GM13977 (cell line): ENCODE data around the gene LHFPL6.

Source experiments
- DNase-seq: peaks from one replicate; pipeline ENCODE4 v3.0.0; 2012; ENCODE audit warnings: low spot score
- in situ Hi-C: fragments of 300-500 bp; cut with MboI; formaldehyde crosslinking; loops from one replicate; pipeline ENCODE4 v1.12.0; 2022; ENCODE audit warnings: low sequenced_read_pairs, low pct_unique_long_range_greater_than_20kb, mixed read lengths, inconsistent platforms; ENCODE audit not compliant: unreplicated experiment
- TF ChIP-seq, protein P1 (sequence below): IDR thresholded peaks from 2 replicates; pipeline ENCODE4 v1.5.1; 2012; ENCODE audit warnings: mild to moderate bottlenecking, control low read depth; ENCODE audit not compliant: insufficient read depth; ENCODE audit errors: extremely low read depth, missing control alignments

The LHFPL6 gene

DNA sequence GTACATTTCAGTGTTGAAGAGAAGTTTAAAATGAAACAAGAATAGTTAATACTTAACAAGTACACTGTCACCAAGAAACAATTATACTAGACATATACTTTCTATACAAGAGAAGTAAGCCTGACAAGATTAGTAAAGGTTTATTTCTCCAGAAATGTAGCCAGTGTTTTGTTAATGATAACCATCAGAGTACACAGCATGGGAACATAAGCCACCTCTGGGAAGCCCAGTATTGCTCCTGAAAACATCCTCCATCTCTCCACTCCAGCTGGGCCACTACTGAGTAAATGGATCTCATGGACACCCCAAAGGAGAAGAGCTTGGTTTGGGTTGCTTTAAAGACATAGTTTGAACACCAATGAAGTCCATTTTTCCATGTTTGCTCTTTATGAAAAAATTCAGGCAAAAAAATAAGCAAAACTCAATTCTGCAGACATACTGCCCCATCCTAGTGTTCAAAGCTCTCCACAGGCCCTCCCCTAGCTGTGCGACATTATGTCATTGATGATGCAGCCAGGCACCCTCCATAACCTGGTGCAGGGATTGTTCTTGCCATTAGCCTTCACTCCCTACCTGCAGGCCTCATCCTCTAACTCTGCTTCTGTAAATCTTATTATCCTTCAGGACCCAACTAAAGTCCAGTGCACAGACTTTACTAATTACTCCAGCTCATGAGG lies 61.9 kb downstream of the LHFPL6 start:
- TF ChIP-seq, protein P1, sequence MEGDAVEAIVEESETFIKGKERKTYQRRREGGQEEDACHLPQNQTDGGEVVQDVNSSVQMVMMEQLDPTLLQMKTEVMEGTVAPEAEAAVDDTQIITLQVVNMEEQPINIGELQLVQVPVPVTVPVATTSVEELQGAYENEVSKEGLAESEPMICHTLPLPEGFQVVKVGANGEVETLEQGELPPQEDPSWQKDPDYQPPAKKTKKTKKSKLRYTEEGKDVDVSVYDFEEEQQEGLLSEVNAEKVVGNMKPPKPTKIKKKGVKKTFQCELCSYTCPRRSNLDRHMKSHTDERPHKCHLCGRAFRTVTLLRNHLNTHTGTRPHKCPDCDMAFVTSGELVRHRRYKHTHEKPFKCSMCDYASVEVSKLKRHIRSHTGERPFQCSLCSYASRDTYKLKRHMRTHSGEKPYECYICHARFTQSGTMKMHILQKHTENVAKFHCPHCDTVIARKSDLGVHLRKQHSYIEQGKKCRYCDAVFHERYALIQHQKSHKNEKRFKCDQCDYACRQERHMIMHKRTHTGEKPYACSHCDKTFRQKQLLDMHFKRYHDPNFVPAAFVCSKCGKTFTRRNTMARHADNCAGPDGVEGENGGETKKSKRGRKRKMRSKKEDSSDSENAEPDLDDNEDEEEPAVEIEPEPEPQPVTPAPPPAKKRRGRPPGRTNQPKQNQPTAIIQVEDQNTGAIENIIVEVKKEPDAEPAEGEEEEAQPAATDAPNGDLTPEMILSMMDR = no peak
- no peak for DNase-seq
- in situ Hi-C loops = no loop called here

DNA sequence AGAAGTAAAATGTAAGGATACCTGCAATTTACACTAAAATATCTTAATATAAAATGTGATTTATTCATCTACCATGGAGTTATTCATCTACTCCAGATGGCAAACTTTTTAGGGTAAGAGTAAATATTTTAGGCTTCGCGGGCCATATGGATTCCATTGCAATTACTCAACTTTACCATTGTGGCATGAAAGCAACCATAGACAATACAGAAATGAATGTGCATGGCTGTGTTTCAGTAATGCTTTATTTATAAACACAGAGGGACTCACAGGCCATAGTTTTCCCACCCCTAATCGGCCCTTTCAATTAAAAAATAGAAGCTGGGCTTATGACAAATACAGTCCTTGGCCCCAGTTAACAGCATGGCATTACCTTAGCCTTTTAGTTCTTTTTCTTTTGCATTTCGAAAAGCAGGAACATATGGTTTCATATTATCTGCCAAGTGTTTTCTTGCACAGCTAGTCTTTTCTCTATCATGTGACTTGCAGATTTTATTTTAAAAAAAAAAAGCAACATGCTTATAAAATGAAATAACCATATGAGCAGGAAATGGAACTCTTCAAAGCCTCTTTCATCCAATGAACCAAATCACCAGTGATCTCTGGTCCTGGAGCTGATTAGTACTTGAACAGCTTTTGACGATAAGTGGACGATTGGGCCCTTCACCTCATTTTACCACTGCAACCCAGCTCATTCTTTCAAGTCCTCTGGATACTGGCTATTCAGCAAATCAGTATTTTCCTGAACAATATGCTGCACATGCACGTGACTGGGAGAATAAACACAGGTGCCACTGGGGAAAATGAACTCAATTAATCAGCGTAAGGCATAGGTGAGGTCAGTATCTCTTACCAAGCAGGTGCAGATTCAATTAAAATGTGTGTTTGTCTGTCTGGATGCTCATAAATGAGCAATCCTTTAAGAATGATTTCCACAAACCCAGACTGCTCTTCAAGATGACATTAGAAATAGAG lies 63.9 kb downstream of the LHFPL6 start:
- TF ChIP-seq, protein P1 = no peak
- in situ Hi-C loops = no loop called here
- DNase-seq = no peak

DNA sequence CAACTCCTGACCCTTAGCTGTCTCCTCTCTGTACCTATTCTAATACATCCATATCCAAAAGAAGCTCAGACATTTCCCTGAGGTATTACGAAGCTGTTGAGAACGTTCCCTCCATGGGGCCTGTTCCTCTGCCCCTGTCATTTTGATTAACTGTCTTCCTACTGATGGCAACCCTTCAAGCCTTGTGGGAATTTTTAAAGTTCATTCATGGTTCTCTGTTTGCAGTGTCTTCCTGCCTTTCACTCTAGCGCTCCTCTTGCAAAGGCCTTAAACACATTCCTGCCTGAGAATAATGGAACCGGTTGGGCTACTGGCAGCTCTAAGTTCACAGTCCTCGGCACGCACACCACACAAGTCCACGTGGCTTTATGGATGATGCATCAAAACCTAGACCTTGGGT lies 66.1 kb downstream of the LHFPL6 start:
- in situ Hi-C loops = no loop called here
- TF ChIP-seq, protein P1 = no peak
- no peak for DNase-seq

DNA sequence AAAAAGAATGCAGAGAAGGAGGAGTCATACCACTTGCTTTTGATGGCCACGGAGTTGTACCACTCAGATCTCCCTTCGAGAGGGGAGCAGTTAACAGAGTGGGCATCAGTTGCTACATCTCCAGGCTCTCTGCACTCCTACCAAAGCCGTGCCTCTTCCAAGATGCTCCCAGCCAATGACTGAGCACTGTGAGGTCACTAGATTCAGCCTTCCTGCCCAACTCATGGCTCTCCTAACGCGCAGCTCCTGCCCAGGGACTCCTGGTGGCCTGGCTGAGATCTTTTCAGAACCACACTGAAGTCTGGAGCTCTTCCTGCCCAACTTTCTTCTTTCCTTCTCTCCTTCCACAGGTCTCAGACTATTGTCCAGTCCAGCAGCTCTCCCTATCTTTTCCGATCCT lies 66.7 kb downstream of the LHFPL6 start:
- TF ChIP-seq, protein P1 = no peak
- in situ Hi-C loops = no loop called here
- no peak for DNase-seq

DNA sequence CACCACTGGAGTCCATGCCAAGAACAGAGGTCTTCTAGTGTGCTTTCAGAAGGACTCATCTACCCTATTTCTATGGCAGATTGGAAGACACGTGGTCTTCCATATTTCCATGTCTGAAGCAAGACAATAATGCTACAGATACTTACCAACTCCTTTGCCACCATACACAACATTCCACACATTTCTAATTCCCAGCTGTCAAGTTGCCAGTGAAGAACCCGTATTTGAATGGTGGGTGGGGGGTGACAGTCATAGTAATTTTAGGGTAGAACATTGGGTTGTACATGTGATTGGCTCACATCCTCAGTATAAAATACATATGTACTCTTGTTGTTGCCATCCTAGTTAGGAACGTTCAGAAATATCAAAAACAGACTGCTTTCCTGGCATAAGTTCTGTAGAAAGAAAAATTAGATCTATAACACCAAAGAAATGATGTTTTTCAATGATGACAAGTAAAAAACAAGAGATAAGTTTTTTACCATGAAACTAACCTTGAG lies 69.3 kb downstream of the LHFPL6 start:
- in situ Hi-C loops = no loop called here
- no peak for DNase-seq

DNA sequence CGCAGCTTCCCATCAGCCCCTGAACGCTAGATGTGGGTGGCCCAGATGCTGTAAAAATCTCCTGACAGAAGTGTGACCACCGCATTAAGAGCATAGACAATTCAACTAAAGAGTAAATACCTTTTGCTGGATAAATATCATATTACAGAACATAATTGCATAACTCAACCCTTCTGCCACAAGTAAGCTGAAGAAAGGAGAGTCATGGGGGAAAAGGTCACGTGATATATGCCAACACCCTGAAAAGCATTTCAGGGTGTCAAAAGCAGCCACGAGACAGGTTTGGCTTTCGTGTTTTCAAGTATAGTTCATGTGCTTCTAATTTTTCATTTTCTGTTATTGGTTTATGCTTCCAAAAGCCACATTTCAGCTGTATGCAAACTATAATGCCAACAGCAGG lies 71.3 kb downstream of the LHFPL6 start:
- no peak for DNase-seq
- TF ChIP-seq, protein P1 = no peak
- in situ Hi-C loops = no loop called here

More for the DNA sequence above, 69.3 kb downstream of the LHFPL6 start:
- TF ChIP-seq, protein P1 = no peak
